ENCODE measurements around the gene ANKRD24.
"Not testable (repeated sequence)": the region's sequence is repeated elsewhere in the genome, so short reads cannot be mapped to it uniquely, and the experiment has no call there.

Gene ANKRD24

GRCh38 chr19:4267901-4268815 is 85.7 kb downstream of the ANKRD24 start:
- DNase-seq (ENCODE audit: low spot score) = no peak

- no peak for DNase-seq (ENCODE audit: low spot score)
These were observed 86.4 kb downstream of the ANKRD24 start for GRCh38 chr19:4268816-4269430.

- DNase-seq (ENCODE audit: low spot score) = no peak
These were observed 90.4 kb downstream of the ANKRD24 start for GRCh38 chr19:4272894-4273293.

GRCh38 chr19:4274321-4274686 is 91.8 kb downstream of the ANKRD24 start:
- not testable (repeated sequence) for DNase-seq (ENCODE audit: low spot score)

All from hematopoietic multipotent progenitor cell treated with erythropoietin and hydrocortisone succinate and interleukin-3 and kit ligand, for 15 days (in vitro differentiated cells).